ENCODE results near the gene ATP5F1A. TPM values are rescaled to one million over a fixed set of nuclear protein-coding genes. Genes with fewer than 3 reads are reported as not detected.
"Not testable (repeated sequence)": the region's sequence is repeated elsewhere in the genome, so short reads cannot be mapped to it uniquely, and the experiment has no call there.

The ATP5F1A gene
- total RNA-seq, 1 donor from 2014 or later = 290 TPM

DNA sequence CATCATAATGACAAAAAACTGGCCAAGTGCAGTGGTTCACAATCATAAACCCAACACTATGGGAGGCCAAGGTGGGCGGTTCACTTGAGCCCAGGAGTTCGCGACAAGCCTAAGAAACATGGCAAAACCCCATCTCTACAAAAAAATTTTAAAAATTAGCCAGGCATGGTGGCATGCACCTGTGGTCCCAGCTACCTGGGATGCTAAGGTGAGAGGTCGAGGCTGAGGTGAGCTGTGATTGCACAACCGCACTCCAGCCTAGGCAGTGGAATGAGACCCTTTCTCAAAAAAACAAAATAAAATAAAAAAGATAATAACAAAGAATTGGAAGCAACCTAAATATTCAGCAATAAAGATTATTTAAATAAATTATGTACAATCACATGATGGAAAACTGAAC, 47.8 kb downstream of the ATP5F1A start:
- TF ChIP-seq, protein P1, sequence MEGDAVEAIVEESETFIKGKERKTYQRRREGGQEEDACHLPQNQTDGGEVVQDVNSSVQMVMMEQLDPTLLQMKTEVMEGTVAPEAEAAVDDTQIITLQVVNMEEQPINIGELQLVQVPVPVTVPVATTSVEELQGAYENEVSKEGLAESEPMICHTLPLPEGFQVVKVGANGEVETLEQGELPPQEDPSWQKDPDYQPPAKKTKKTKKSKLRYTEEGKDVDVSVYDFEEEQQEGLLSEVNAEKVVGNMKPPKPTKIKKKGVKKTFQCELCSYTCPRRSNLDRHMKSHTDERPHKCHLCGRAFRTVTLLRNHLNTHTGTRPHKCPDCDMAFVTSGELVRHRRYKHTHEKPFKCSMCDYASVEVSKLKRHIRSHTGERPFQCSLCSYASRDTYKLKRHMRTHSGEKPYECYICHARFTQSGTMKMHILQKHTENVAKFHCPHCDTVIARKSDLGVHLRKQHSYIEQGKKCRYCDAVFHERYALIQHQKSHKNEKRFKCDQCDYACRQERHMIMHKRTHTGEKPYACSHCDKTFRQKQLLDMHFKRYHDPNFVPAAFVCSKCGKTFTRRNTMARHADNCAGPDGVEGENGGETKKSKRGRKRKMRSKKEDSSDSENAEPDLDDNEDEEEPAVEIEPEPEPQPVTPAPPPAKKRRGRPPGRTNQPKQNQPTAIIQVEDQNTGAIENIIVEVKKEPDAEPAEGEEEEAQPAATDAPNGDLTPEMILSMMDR (IDR thresholded peaks at IDR 0.05) = no peak
- H3K4me1 Mint-ChIP-seq (ENCODE audit: low read depth) = peaks cover 17% of the 10 kb centered on the region
- H3K27ac Mint-ChIP-seq (ENCODE audit: unreplicated experiment) = no peak overlapping the region
- H3K36me3 Mint-ChIP-seq (ENCODE audit: low read depth) = no peaks in the 10 kb centered on the region
- no peaks in the 10 kb centered on the region for H3K9me3 Mint-ChIP-seq (ENCODE audit: low read depth)
- H3K4me3 Mint-ChIP-seq (ENCODE audit: unreplicated experiment) = no peak overlapping the region
- no peak for DNase-seq (ENCODE audit: low spot score)
- H3K27me3 Mint-ChIP-seq (ENCODE audit: low read depth) = no peaks in the 10 kb centered on the region

DNA sequence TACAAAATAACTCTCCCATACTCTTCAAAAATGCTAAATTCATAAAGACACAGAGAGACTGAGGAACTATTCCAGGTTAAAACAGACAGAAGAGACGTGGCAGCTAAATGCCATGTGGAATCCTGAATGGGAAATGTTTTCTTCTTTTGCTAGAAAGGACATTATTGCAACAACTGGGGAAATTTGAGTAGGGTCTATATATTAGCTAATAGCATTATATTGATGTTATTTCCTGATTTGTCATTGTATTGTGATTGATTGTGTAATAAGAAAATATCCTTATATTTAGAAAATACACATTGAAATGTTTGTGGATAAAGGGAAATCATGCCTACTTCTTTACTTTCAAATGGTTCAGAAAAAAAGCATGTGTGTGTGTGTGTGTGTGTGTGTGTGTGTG, 49.5 kb downstream of the ATP5F1A start:
- Mint-ChIP-seq H3K36me3 (ENCODE audit: low read depth) (no peaks in the 10 kb centered on the region), H3K4me1 (ENCODE audit: low read depth) (peaks cover 15% of the 10 kb centered on the region), H3K27ac (ENCODE audit: unreplicated experiment) (no peak overlapping the region), H3K27me3 (ENCODE audit: low read depth) (no peaks in the 10 kb centered on the region), H3K9me3 (ENCODE audit: low read depth) (peaks cover 2% of the 10 kb centered on the region), H3K4me3 (ENCODE audit: unreplicated experiment) (no peak overlapping the region)
- TF ChIP-seq, protein P1 (IDR thresholded peaks at IDR 0.05) = no peak
- DNase-seq (ENCODE audit: low spot score) = no peak

- not testable (repeated sequence) for H3K27me3 Mint-ChIP-seq (ENCODE audit: low read depth); H3K4me3 Mint-ChIP-seq (ENCODE audit: unreplicated experiment); H3K9me3 Mint-ChIP-seq (ENCODE audit: low read depth); H3K27ac Mint-ChIP-seq (ENCODE audit: unreplicated experiment); DNase-seq (ENCODE audit: low spot score); H3K36me3 Mint-ChIP-seq (ENCODE audit: low read depth)
- peaks cover 15% of the 10 kb centered on the region for H3K4me1 Mint-ChIP-seq (ENCODE audit: low read depth)
These were observed 50.7 kb downstream of the ATP5F1A start for GRCh38 chr18:46047369-46047768.

GRCh38 chr18:46046688-46047087, 51.4 kb downstream of the ATP5F1A start:
- DNase-seq (ENCODE audit: low spot score) = no peak
- peaks cover 2% of the 10 kb centered on the region for H3K9me3 Mint-ChIP-seq (ENCODE audit: low read depth)
- TF ChIP-seq, protein P1 (IDR thresholded peaks at IDR 0.05) = no peak
- H3K27me3 Mint-ChIP-seq (ENCODE audit: low read depth) = no peaks in the 10 kb centered on the region
- no peaks in the 10 kb centered on the region for H3K36me3 Mint-ChIP-seq (ENCODE audit: low read depth)
- no peak overlapping the region for H3K27ac Mint-ChIP-seq (ENCODE audit: unreplicated experiment)
- no peak overlapping the region for H3K4me3 Mint-ChIP-seq (ENCODE audit: unreplicated experiment)
- peaks cover 10% of the 10 kb centered on the region for H3K4me1 Mint-ChIP-seq (ENCODE audit: low read depth)

DNA sequence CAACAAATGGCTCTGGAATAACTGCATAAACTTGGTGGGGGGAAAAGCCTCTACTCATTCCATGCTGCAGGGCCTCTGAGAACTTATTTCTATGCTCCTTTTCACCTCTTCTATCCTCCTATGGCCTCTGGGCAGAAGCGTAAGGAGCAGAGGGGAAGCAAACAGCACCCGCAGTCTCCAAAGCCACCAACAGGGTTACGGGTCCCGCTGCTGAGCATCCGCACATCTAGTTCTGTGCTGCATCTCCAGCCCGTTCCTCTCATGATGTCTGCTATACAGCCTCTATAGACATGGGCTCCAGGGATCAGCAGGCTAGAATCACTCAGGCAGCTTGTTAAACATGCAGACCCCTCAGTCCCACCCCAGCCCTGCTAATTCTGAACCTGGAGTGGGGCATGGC, 52.0 kb downstream of the ATP5F1A start:
- H3K27ac Mint-ChIP-seq (ENCODE audit: unreplicated experiment) = no peak overlapping the region
- peaks cover 5% of the 10 kb centered on the region for H3K4me1 Mint-ChIP-seq (ENCODE audit: low read depth)
- peaks cover 2% of the 10 kb centered on the region for H3K9me3 Mint-ChIP-seq (ENCODE audit: low read depth)
- TF ChIP-seq, protein P1 (IDR thresholded peaks at IDR 0.05) = no peak
- DNase-seq (ENCODE audit: low spot score) = no peak
- no peaks in the 10 kb centered on the region for H3K27me3 Mint-ChIP-seq (ENCODE audit: low read depth)
- H3K36me3 Mint-ChIP-seq (ENCODE audit: low read depth) = no peaks in the 10 kb centered on the region
- no peak overlapping the region for H3K4me3 Mint-ChIP-seq (ENCODE audit: unreplicated experiment)

- TF ChIP-seq, protein P1 (IDR thresholded peaks at IDR 0.05) = no peak
- Mint-ChIP-seq H3K27ac (ENCODE audit: unreplicated experiment) (peak overlapping the region; percentile 4), H3K4me1 (ENCODE audit: low read depth) (peaks cover 5% of the 10 kb centered on the region), H3K36me3 (ENCODE audit: low read depth) (peaks cover 2% of the 10 kb centered on the region), H3K27me3 (ENCODE audit: low read depth) (no peaks in the 10 kb centered on the region), H3K4me3 (ENCODE audit: unreplicated experiment) (no peak overlapping the region), H3K9me3 (ENCODE audit: low read depth) (peaks cover 2% of the 10 kb centered on the region)
- no peak for DNase-seq (ENCODE audit: low spot score)
These were observed 55.4 kb downstream of the ATP5F1A start for GRCh38 chr18:46042571-46043123.

All from chondrocyte (in vitro differentiated cells).